ENCODE results near the gene PAXX.
"Not testable (repeated sequence)": the region's sequence is repeated elsewhere in the genome, so short reads cannot be mapped to it uniquely, and the experiment has no call there.

The PAXX gene

DNA sequence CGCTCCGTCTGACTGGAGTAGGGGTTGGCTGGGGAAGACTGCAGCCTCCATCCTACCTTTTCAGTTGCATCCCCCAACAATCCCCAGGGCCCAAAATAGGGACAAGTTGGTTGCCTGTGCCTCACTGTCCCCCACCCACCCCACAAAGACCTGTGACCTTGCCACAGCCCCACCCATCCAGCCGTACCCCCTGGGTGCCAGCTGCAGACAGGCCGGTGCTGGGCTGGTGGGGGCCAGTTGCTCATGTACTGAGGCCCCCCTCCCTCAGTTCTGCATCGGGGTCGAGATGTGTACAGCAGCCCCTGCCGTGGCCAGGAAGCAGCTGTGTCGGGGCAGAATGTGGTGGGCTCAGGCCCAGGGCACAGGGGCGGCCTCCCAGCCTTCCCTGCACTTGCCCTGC, 9.1 kb upstream of the PAXX start:
- DNase-seq: no peak

DNA sequence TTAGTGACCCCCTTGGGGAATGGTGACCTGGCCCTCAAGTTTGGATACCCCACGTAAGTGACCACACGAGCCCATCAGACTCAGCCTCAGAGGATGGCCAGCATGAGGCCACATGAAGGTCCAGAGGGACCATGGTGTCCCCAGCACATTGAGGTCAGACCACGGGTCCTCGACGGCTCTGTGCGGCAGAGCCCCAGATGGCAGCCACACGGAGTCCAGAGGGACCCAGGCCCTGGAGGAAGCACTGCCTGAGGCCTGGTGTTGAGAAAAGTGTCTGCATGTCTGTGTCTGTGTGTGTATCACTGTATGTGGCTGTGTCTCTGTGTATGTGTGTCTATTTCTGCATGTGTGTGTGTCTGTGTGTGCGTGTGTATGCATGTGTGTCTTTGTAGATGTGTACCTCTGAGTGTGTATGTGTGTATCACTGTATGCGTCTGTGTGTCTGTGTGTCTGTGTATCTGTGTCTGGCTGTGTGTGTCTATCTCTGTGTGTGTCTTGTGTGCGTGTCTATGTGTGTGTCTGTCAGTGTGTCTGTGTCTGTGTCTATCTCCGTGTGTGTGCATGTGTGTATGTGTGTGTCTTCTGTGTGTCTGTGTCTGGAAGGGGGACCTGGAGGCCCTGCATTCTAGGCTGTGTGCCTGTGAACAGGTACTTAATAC, 8.4 kb upstream of the PAXX start:
- no peak for DNase-seq

DNA sequence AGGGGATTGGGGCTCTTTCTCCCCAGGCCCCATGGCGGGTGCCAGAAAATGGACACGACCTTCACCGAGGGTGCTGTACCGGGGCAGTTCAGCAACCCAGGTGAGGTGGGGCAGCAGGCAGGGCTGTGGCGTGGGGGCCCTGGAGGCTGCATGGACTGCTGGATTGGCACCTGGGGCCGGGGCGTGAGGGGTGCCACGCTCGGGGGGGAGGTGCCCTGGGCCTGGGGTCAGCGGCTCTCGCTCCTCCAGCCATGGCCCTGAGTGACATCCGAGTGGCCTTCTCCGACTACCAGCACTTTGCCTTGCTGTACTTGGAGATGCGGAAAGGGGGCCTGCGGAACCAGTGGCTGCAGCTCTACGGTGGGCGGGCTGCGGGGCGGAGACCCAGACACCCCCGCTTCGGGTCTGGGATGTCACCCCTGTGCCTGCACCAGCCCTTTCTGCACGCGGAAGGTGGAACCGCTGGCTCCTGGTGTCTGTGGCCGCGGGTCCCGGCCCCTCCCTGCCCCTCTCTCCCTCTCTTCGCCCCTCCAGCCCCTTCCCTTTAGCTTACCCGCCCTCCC, 7.7 kb upstream of the PAXX start:
- DNase-seq: no peak

DNA sequence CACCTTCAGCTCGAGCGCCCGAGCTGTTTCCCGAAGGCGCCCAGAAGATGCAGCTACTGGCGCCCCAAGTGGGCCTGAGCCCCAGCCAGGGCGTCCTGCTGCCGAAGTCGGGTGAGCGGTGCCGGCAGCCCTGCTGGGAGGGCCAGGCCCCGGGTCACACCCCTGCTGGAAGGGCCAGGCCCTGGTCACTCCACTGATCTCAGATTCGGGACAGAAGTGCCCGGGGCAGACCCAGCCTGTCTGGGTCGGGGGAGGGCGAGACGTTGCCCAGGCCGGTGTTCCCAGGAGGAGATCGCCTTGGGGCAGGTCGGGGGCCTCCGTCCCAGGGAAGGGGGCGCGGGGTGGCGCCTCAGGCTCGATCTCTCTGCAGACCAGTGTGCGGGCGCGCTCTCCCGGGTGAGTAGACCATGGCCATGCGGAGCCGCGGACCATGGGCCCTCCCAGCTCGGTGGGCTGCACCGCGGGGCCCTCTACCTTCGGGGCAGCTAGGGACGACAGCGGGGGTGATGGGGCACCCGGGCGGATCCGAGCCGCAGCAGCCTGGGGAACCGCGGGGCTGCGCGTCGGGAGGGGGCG, 7.1 kb upstream of the PAXX start:
- no peak for DNase-seq

DNA sequence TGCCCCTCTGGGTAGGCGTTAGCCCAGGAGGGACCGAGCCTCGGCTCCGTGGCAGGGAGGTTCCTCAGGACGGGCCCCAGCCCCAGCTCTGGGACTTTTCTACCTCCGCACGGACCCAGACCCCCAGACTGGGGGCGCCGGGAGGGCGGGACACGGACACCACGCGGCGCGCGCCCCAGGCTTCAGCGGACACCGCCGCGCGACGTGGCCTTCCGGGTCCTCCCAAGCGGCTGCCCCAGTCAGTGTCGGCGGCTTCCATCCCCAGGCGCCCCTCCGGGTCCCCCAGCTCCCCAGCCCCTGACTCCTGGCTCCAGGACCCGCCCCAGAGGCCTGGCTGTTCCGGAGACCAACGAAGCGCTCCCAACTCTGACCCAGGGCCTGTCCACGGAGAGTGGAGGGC, 6.4 kb upstream of the PAXX start:
- DNase-seq: no peak

DNA sequence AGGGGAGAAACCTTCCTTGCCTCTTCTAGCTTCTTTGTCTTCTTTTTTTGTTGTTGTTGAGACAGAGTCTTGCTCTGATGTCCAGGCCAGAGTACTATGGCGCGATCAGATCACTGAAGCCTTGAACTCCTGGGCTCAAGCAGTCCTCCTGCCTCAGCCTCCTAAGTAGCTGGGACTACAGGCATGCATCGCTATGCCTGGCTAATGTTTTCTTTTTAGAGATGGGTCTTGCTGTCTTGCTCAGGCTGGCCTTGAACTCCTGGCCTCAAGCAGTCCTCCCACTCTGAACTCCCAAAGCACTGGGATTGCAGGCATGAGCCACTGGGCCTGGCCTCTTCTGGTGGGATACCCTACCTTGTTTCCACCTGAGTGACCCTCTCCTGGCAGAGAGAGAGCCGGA, 3.4 kb upstream of the PAXX start:
- DNase-seq: no peak

DNA sequence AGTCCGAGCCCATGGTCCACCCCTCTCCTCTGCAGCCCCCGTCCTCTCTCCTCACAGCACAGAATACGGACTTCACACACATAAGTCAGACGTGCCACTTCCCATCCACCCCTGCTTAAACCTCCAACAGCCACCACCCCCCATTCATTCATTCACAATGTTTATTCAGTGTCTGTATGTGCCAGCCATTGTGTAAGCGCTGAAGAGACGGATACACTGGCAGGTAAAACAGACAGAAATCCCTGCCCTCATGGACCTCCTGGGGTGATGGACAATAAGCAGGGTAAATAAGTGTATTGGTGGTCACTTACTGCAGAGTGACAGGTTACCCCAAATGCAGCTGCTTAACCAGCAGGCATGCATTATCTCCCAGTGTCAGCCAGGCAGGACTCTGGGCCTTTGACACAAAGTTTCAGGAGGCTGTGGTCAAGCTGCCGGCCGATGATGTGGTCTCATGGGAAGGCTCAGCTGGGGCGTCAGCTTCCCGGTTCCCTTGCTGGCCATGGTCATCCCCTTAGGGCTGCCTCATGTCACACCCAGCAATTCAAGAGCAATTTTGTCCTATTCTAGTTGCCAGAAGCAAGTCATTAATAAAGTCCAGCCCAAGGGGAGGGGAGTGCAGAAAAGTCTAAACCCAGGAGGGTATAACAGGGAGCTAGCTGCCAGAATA, 1.8 kb upstream of the PAXX start:
- no peak for DNase-seq

DNA sequence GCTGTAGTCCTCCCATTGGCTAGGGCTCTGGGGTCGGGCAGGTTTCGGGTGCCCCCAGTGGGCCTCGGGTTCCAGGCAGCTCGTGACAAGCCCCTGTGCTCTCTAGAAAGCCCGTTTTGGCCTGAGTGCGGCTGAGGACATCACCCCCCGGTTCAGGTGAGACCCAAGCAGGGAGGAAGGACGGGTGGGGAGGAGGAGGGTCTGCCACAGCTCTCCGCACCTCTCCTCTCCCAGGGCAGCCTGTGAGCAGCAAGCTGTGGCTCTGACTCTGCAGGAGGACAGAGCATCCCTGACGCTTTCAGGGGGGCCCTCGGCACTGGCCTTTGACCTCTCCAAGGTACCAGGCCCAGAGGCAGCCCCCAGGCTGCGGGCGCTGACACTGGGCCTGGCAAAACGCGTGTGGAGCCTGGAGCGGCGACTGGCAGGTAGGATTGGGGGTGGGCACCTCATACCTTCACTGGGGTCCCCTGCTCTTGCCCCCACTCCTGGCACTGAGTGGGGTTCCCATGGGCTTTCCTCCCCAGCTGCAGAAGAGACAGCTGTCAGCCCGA, 672 bp downstream of the PAXX start:
- DNase-seq: no peak

DNA sequence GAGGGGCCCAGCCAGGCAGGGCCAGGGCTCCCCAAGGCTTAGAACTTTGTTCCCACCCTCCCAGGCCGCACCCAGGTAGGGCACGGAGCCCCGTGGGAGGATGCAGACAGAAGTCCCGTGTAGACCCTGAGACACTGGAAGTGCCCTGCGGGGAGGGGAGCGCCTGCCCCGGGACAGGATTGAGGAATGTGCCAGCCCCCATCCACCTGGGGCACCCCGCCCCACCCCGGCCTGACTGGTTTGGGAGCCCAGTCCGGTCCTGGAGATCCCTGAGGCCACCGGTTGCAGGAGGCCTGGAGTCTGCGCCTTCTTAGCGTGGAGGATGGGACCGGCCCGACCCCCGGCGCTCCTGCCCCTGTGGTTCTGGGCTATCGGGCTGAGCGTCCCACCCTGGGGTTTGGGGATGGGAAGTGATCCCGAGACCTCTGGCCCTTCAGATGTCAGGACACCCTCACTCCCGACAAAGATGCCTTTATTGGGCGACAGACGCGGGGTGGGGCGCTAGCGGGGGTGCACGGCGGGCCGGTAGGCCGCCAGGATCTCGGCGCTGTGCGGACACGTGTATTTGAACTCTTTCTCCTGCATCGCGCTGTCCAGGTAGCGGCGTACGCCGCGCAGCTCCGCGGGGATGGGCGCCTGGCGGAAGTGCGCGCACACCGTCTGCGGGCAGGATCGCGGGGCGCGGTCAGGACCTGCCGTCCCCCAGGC, 2.1 kb downstream of the PAXX start:
- DNase-seq: no peak

DNA sequence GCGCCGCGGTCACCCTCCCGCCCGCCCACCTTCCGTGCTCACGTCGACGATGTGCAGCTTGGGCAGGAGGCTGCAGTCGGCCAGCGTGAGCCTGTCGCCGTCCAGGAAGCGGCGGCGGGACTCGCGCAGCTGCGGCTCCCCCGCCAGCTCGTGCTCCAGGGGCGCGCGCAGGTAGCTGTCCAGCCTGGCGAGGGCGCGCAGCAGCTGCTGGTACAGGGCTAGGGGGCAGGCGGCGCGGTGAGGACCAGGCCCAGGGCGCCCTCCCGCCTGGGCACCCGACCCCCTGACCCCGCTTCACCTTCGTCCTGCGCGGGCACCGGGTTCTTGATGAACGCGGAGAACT, 2.6 kb downstream of the PAXX start:
- no peak for DNase-seq

DNA sequence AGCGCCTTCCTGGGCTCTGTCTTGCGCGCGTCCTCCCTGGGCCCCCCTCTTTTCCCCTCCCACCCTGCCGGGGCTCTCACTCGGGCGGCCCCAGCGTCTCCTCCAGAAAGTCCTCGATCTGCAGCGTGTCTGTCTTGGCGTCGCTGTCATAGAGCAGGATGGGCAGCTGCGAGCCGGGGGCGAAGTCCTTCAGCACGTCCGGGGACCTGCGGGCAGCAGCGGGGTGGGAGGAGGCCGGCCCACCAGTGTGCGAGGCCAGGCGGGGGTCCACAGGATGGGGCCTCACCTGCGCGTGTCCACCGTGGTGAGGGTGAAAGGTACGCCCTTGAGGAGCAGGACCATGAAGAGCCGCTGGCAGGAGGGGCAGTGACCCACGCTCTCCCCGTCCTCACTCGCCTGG, 3.1 kb downstream of the PAXX start:
- DNase-seq: no peak

DNA sequence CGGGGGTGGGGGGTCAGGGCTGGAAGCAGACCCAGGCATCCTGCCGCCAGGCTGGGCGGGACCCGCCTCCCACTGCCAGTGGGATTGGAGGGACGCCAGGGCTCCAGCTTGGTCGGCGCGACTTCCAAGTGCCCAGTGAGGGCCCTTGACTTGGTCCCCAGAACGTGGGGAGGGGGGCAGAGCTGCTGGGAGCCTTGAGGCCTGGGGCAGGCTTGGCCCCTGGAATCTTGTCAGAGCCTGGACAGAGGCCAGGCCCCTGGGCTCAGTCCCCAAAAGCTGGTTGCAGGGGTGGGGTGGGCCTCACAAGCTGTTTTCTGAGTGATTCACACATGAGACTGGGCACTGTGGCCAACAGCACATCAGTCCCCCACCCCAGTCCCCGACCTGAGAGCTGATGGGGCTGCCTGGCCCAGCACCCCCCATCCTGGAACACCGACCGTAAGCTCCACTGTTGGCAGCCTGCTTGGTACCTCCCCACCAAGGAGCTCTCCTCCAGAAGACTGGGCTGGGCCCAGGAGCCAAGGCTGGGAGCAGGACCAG, 3.6 kb downstream of the PAXX start:
- DNase-seq: no peak

DNA sequence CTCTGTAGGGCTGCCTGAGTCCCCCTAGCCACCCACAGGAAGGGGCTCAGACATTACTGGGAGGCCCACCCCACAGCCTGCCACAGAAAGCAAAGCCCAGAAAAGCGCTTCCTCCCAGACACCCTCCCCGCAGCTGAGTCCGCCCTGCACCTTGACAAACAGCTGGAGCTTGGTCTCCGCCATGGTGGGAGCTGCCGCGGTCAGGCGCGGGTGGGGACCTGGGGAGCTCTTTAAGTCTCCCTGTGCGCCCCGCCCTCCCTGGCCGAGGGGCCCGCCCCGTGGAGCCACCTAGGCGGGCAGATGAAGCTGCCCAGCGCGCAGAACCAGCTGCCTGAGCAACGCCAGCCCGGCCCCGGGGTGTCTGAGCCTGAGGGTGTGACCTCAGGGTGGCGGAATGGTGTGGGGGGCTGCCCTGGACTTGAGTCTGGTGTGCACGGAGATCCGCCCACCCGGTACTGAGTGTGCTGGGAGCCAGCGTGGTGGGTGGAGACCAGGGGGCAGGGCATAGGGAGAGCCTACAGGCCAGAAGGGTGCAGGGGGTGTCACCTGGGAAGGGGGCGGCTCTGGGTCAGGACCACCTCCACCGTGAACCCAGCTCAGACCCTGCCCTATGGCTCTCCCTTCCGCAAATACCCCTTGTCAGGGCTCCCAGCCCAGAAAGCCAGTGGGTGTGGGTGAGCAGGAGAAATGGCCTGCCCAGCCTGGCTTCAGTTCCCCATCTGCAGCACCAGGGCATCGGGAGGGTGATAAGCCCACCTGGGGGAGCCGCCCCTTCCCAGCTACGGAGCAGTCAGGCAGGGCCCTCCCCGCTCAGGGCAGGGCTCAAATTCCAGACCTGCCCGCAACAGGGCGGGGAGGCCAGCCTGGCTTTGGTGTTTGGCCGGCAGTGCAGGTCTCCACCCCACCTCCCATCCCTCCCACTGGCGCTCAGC, 4.4 kb downstream of the PAXX start, which contains the start of gene CLIC3:
CLIC3 (minus strand) TSS at position 208 of the 932 bp plus-strand sequence; CDS start at position 183, 25 bp downstream.
- no peak for DNase-seq

DNA sequence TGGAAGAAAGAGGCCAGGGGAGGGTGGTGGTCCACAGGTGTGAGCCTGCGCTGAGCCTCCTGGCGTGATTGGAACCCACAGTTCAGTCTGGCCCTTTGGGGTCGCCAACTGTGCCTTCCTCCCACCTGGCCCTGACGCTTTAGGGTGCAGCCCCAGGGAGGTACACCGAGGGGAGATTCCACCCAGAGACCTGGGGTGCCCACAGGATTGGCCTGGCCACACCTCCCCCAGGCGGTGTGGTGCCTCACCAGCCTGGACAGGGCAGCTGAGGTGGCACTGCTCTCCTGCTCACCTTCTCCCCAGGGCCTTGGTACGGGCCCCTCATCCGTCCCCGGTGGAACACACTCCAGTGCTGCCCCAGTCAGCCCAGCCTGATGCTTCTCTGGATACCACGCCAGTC, 5.1 kb downstream of the PAXX start:
- no peak for DNase-seq

DNA sequence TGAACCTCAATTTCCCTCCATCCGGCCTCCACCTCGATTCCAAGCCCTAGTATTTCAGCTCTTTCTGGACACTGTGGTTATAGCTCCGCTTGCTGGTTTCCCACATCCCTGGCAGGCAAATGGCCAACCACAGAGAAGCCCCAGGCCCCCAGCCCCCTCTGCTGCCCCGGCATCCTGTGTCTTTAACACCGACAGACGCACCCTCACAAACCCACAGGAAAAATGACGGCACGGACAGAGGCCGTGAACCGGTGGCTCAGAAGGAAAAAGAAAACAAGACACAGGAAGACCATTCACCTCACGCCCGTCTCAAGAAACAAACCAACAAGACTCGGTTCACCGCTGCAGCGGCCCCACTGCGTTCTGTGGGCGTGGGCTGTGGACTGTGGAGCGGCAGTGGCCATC, 5.6 kb downstream of the PAXX start:
- no peak for DNase-seq

DNA sequence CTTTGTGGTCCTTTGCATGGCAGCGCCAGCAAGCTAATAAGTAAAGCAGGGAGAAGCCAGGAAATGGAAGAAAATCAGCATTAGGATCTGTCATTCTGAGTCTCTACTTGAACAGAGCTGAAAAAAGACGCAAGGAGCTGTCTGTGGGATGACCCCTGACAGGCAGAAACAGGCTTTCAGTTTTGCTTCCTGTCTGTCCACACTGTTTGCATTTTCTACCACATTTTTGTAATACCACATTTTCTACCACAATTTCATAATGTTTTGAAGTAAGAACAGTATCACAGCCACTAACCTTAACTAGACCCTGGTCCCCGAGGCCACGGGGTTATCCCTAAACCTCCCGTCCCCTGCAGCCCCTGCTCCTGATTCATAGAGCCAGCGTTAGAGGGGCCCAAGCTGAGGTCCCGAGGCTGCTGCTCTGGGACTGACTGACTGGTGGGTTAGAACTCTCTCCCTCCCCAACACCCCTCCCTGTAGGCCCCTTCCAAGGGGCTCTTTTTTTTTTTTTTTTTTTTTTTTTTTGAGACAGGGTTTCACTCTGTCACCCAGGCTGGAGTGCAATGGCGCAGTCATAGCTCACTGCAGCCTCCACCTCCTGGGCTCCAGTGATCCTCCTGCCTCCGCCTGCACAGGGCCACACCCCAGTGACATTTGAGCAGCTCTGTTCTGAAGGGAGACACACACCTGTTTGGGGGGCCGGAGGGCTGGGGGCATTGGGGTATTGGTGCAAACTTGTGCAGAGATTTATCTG, 8.1 kb downstream of the PAXX start:
- DNase-seq: no peak

DNA sequence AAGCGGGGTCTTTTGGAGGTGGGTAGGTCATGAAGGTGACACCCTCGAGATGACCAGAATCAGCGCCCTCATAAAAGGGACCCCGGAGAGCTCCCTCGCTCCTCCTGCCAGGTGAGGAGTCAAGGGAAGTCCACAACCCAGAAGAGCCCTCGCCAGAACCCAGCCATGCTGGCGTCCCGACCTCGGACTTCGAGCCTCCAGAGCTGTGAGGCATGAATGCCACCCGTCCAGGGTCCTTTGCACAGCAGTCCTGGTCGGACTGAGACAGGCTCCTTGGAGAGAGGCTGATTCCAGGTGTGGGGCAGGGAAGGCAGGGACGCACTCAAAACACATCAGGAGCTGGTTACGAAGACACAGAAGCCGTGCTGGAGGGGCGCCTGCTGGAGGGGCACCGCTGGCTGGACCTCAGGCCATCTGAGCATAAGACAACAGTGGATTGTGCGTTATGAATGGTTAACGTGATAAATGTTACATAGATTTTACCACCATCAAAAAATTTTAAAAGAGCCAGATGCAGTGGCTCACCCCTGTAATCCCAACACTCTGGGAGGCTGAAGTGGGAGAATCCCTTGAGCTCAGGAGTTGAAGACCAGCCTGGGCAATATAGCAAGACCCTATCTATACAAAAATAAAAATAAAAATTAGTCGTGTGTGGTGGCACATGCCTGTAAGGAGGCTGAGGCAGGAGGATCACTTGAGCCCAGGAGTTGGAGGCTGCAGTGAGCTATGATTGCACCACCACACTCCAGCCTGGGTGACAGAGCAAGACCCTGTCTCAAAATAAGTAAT, 9.8 kb downstream of the PAXX start:
- no peak for DNase-seq

DNA sequence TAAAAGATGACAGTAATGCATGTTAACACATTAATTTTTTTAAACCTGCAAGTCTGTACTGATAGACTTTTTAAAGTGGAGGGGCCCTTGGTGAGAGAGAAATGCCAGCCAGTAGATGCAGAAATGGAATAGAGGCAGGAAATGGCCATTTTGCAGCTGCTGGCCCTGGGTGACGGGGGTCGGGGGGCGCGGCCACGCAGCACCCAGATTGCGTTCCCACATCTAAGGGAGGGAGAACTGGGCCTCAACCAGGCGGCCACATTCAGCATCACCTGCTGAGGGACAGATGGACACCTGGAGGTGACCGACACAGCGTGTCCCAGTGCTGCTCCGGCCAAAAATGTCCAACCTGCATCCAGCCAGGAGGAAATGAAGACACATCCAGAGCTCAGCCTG, 10.4 kb downstream of the PAXX start:
- DNase-seq: no peak

DNA sequence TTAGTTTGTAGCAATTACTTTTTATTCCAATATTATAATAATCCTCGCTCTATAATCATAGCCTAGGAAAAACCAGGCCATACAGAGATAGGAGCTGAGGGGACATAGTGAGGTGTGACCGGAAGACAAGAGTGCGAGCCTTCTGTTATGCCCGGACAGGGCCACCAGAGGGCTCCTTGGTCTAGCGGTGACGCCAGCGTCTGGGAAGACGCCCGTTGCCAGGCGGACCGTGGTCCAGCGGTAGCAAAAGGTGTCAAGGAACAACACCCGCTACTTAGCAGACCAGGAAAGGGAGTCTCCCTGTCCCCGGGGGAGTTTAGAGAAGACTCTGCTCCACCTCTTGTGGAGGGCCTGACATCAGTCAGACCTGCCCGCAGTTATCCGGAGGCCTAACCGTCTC, 12.1 kb downstream of the PAXX start:
- DNase-seq: not testable (repeated sequence)
